ENCODE data around the gene HTR3D. TPM values are rescaled to one million over a fixed set of nuclear protein-coding genes. Genes with fewer than 3 reads are reported as not detected.

HTR3D gene
- total RNA-seq, 4 donors from 2014 or later, result not detected

GRCh38 chr3:184001761-184002160 lies 29.8 kb upstream of the HTR3D start:
- no peak for TF ChIP-seq CTCF (IDR thresholded peaks at IDR 0.05)
- TF ChIP-seq POLR2AphosphoS5 (IDR thresholded peaks at IDR 0.05), result no peak
- TF ChIP-seq POLR2A (IDR thresholded peaks at IDR 0.05), result no peak
- no peak for TF ChIP-seq EP300 (IDR thresholded peaks at IDR 0.05)
- H3K36me3 ChIP-seq, result peaks cover 0 to 11% of the 10 kb centered on the region in 2 donors
- H3K9me3 ChIP-seq, result no peaks in the 10 kb centered on the region
- peaks cover 0 to 23% (median 0%) of the 10 kb centered on the region in 3 donors for H3K4me1 ChIP-seq
- ATAC-seq, result no peak
- 40 to 53% methylated on average over 1 to 3 of the region's 3 CpGs for WGBS, 2 donors (ENCODE audit: low coverage in 1 of 2)
- no peak overlapping the region for H3K4me3 ChIP-seq
- H3K27me3 ChIP-seq, result no peaks in the 10 kb centered on the region
- no peak overlapping the region for H3K27ac ChIP-seq

DNA sequence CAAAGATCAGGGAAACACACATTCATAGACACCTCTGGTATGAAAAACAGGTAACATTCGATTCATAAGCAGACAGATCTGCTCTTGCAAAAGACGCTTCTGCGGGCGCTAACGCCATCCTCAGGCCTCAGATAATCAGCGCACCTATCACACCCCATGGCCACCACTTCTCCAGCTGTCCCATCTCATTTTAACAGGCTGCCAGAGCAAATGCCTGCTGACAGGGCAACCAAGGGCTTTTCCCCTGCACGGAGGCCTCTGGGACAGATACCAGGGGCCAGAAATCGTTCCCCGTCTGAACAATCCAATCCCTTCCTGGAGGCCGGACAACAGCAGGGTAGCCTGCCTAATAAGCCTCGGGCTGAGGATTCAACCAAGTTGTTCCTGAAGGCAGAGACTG lies 29.1 kb upstream of the HTR3D start:
- Histone ChIP-seq H3K4me1 (peaks cover 0 to 23% (median 0%) of the 10 kb centered on the region in 3 donors), H3K27ac (no peak overlapping the region), H3K9me3 (no peaks in the 10 kb centered on the region), H3K27me3 (no peaks in the 10 kb centered on the region), H3K36me3 (peaks cover 0 to 11% of the 10 kb centered on the region in 2 donors), H3K4me3 (no peak overlapping the region)
- 94 to 97% methylated on average over 6 of the region's 11 CpGs for WGBS, 2 donors (ENCODE audit: low coverage in 1 of 2)
- TF ChIP-seq POLR2A (IDR thresholded peaks at IDR 0.05) (no peak), EP300 (IDR thresholded peaks at IDR 0.05) (no peak), CTCF (IDR thresholded peaks at IDR 0.05) (no peak), POLR2AphosphoS5 (IDR thresholded peaks at IDR 0.05) (no peak)
- no peak for ATAC-seq

GRCh38 chr3:184003187-184003967 lies 28.2 kb upstream of the HTR3D start:
- no peak for TF ChIP-seq EP300 (IDR thresholded peaks at IDR 0.05)
- TF ChIP-seq CTCF (IDR thresholded peaks at IDR 0.05), result no peak
- peak; percentile 24 for TF ChIP-seq POLR2AphosphoS5 (IDR thresholded peaks at IDR 0.05)
- TF ChIP-seq POLR2A (IDR thresholded peaks at IDR 0.05), result no peak
- Histone ChIP-seq H3K36me3 (peaks cover 0 to 14% of the 10 kb centered on the region in 2 donors), H3K9me3 (no peaks in the 10 kb centered on the region), H3K27me3 (no peaks in the 10 kb centered on the region), H3K4me1 (peaks cover 0 to 24% (median 0%) of the 10 kb centered on the region in 3 donors), H3K4me3 (no peak overlapping the region), H3K27ac (no peak overlapping the region)
- no peak for ATAC-seq
- WGBS, 2 donors (ENCODE audit: low coverage in 1 of 2), result 87 to 93% methylated on average over 4 to 5 of the region's 5 CpGs

DNA sequence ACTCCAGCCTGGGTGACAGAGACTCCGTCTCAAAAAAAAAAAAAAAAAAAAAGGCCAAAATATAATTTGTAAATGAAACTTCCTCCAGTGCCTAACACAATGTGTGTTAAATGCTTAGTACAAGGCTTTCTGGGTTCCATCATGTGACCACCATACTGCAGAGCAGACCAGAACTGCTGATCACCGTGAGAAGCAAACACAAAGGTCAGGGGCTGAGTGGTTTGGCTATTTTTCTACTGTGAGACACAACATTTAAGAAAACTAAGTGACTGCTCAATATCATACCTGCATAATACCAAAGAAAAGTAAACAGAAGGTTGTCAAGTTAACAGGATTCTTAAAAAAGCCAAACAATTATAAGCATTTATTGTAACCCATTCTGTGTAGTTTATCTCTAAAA lies 27.1 kb upstream of the HTR3D start:
- Histone ChIP-seq H3K27ac (no peak overlapping the region), H3K4me3 (no peak overlapping the region), H3K27me3 (no peaks in the 10 kb centered on the region), H3K9me3 (no peaks in the 10 kb centered on the region), H3K36me3 (peaks cover 0 to 25% of the 10 kb centered on the region in 2 donors), H3K4me1 (peaks cover 0 to 26% (median 0%) of the 10 kb centered on the region in 3 donors)
- ATAC-seq, result no peak
- 76 to 85% methylated on average over 1 to 2 of the region's 2 CpGs for WGBS, 2 donors (ENCODE audit: low coverage in 1 of 2)
- TF ChIP-seq POLR2A (IDR thresholded peaks at IDR 0.05), result no peak
- no peak for TF ChIP-seq POLR2AphosphoS5 (IDR thresholded peaks at IDR 0.05)
- TF ChIP-seq EP300 (IDR thresholded peaks at IDR 0.05), result no peak
- no peak for TF ChIP-seq CTCF (IDR thresholded peaks at IDR 0.05)
